ENCODE results near the gene DIRAS2. TPM values are rescaled to one million over a fixed set of nuclear protein-coding genes. Genes with fewer than 3 reads are reported as not detected.
A peak's percentile ranks its signal among the peaks of the same experiment; 100 is the strongest.

DIRAS2 gene, protein sequence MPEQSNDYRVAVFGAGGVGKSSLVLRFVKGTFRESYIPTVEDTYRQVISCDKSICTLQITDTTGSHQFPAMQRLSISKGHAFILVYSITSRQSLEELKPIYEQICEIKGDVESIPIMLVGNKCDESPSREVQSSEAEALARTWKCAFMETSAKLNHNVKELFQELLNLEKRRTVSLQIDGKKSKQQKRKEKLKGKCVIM
- 1.1 and 1.6 TPM in 2 replicates for total RNA-seq
- polyA plus RNA-seq, result 0.41 and 1.2 TPM in 2 replicates

- H3K27ac ChIP-seq, result peak within 1 kb of the TSS; percentile 10
- WGBS (ENCODE audit: low lambda C conversion rate, missing lambda C conversion rate), result 9% methylated on average over 53 of the region's 53 CpGs
- peaks cover 13% of the 10 kb centered on the region for H3K27me3 ChIP-seq
- peak within 1 kb of the TSS; percentile 92 for H2AFZ ChIP-seq
- H3K4me3 ChIP-seq, result peak within 1 kb of the TSS; percentile 51
- H3K36me3 ChIP-seq (replicated peaks; ENCODE audit: insufficient read depth, low read depth), result no peaks in the 10 kb centered on the region
- H3K9me2 ChIP-seq (replicated peaks; ENCODE audit: insufficient read depth), result no peaks in the 10 kb centered on the region
- peak within 1 kb of the TSS; percentile 88 for H3K4me2 ChIP-seq
- H4K20me1 ChIP-seq (ENCODE audit: insufficient read depth, poor library complexity, severe bottlenecking), result no peaks in the 10 kb centered on the region
- H3K4me1 ChIP-seq (ENCODE audit: insufficient read depth), result peaks cover 3% of the 10 kb centered on the region
- H3K9me3 ChIP-seq (ENCODE audit: low read depth), result no peaks in the 10 kb centered on the region
- no peak for TF ChIP-seq EZH2 (IDR thresholded peaks at IDR 0.05; ENCODE audit: borderline replicate concordance)
- TF ChIP-seq, protein P1, sequence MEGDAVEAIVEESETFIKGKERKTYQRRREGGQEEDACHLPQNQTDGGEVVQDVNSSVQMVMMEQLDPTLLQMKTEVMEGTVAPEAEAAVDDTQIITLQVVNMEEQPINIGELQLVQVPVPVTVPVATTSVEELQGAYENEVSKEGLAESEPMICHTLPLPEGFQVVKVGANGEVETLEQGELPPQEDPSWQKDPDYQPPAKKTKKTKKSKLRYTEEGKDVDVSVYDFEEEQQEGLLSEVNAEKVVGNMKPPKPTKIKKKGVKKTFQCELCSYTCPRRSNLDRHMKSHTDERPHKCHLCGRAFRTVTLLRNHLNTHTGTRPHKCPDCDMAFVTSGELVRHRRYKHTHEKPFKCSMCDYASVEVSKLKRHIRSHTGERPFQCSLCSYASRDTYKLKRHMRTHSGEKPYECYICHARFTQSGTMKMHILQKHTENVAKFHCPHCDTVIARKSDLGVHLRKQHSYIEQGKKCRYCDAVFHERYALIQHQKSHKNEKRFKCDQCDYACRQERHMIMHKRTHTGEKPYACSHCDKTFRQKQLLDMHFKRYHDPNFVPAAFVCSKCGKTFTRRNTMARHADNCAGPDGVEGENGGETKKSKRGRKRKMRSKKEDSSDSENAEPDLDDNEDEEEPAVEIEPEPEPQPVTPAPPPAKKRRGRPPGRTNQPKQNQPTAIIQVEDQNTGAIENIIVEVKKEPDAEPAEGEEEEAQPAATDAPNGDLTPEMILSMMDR (IDR thresholded peaks at IDR 0.05; ENCODE audit: poor library complexity), result peak; percentile 62
- TF ChIP-seq EZH2phosphoT487 (IDR thresholded peaks at IDR 0.05; ENCODE audit: low read depth, severe bottlenecking, unreplicated experiment), result no peak
- peak; percentile 84 for DNase-seq (ENCODE audit: low spot score)
- no peaks in the 10 kb centered on the region for H3K79me2 ChIP-seq
These were observed at the start of gene DIRAS2 for GRCh38 chr9:90642570-90643539. Gene DIRAS2, minus strand, starts transcription at chr9:90642824. Its CDS starts 28,997 bp downstream, at chr9:90613827.

DNA sequence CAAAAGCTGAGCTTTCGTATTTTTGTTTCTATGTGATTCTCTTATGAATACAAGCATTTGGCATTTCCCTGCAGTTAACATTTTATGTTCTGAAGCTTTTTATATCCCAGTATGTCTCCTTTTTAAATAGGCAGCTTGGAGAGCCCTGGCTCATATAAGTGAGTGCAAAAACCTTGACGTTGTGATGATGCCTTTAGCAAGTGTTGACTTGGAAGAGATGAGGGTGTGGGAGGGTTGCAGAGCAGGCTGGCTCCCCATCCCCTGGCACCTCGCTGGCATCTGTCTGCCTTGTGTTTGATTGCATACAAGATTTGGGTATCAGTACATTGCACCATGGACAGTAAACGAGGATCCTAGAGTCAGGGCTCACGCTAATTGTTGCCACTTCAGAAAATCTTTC lies 42.1 kb upstream of the DIRAS2 start:
- Histone ChIP-seq H3K27ac (no peak overlapping the region), H3K79me2 (no peaks in the 10 kb centered on the region), H3K4me3 (no peak overlapping the region), H4K20me1 (ENCODE audit: insufficient read depth, poor library complexity, severe bottlenecking) (no peaks in the 10 kb centered on the region), H3K9me2 (replicated peaks; ENCODE audit: insufficient read depth) (no peaks in the 10 kb centered on the region), H3K27me3 (peaks cover 8% of the 10 kb centered on the region), H3K4me1 (ENCODE audit: insufficient read depth) (no peaks in the 10 kb centered on the region), H3K36me3 (replicated peaks; ENCODE audit: insufficient read depth, low read depth) (no peaks in the 10 kb centered on the region), H2AFZ (no peak overlapping the region), H3K4me2 (no peak overlapping the region), H3K9me3 (ENCODE audit: low read depth) (no peaks in the 10 kb centered on the region)
- DNase-seq (ENCODE audit: low spot score), result no peak
- WGBS (ENCODE audit: low lambda C conversion rate, missing lambda C conversion rate), result 81% methylated on average over 5 of the region's 5 CpGs
- TF ChIP-seq, protein P1 (IDR thresholded peaks at IDR 0.05; ENCODE audit: poor library complexity), result no peak
- no peak for TF ChIP-seq EZH2phosphoT487 (IDR thresholded peaks at IDR 0.05; ENCODE audit: low read depth, severe bottlenecking, unreplicated experiment)
- TF ChIP-seq EZH2 (IDR thresholded peaks at IDR 0.05; ENCODE audit: borderline replicate concordance), result no peak

- Histone ChIP-seq H4K20me1 (ENCODE audit: insufficient read depth, poor library complexity, severe bottlenecking) (no peaks in the 10 kb centered on the region), H3K4me1 (ENCODE audit: insufficient read depth) (no peaks in the 10 kb centered on the region), H3K79me2 (no peaks in the 10 kb centered on the region), H3K36me3 (replicated peaks; ENCODE audit: insufficient read depth, low read depth) (no peaks in the 10 kb centered on the region), H3K27me3 (peaks cover 8% of the 10 kb centered on the region), H3K4me3 (no peak overlapping the region), H2AFZ (no peak overlapping the region), H3K4me2 (no peak overlapping the region), H3K9me3 (ENCODE audit: low read depth) (no peaks in the 10 kb centered on the region), H3K9me2 (replicated peaks; ENCODE audit: insufficient read depth) (no peaks in the 10 kb centered on the region), H3K27ac (no peak overlapping the region)
- no peak for DNase-seq (ENCODE audit: low spot score)
- TF ChIP-seq EZH2phosphoT487 (IDR thresholded peaks at IDR 0.05; ENCODE audit: low read depth, severe bottlenecking, unreplicated experiment) (no peak), EZH2 (IDR thresholded peaks at IDR 0.05; ENCODE audit: borderline replicate concordance) (no peak)
- TF ChIP-seq, protein P1 (IDR thresholded peaks at IDR 0.05; ENCODE audit: poor library complexity), result no peak
- WGBS (ENCODE audit: low lambda C conversion rate, missing lambda C conversion rate), result 97% methylated on average over 1 of the region's 1 CpG
These were observed 41.5 kb upstream of the DIRAS2 start for GRCh38 chr9:90684106-90684505.
